BJ (cell line): ENCODE data around the gene MCTP1. TPM values are rescaled to one million over a fixed set of nuclear protein-coding genes. Genes with fewer than 3 reads are reported as not detected.

Experiments used
- CTCF ChIA-PET: fragments of 350-600 bp; formaldehyde crosslinking; extraction: SDS; loops from one replicate; lab custom pipeline; 2021; ENCODE audit warnings: antibody characterized with exemption, inconsistent platforms; lab: Yijun Ruan, JAX
- POLR2A ChIA-PET: fragments of 300-600 bp; sonication (Branson Sonifier 250); formaldehyde crosslinking; extraction: SDS; loops from one replicate; lab custom pipeline; 2021; ENCODE audit warnings: antibody characterized with exemption; lab: Charles Lee
- DNase-seq: peaks from one replicate; pipeline ENCODE4 v3.0.0-alpha.2; 2011; ENCODE audit warnings: low read depth
- H3K27me3 ChIP-seq: 2 replicates; pipeline ENCODE4 v1.6.0; 2011; ENCODE audit warnings: low read length; ENCODE audit not compliant: control insufficient read depth, insufficient read depth
- H3K36me3 ChIP-seq: 2 replicates; pipeline ENCODE4 v1.5.1; 2011; ENCODE audit warnings: low read length; ENCODE audit not compliant: control insufficient read depth, insufficient read depth
- H3K4me3 ChIP-seq: 2 replicates; pipeline ENCODE4 v1.5.1; 2011; ENCODE audit warnings: low read depth, mild to moderate bottlenecking, control low read depth, low read length
- CTCF ChIP-seq: IDR thresholded peaks from 2 replicates; pipeline ENCODE4 v1.5.1; 2011; ENCODE audit warnings: low read depth, mild to moderate bottlenecking, control low read depth, inconsistent platforms, low read length, moderate library complexity; ENCODE audit not compliant: insufficient read depth
- polyA plus RNA-seq: library from polyadenylated mRNA; depleted of rRNA; stranded (reverse); fragments of >200 nt; gene quantifications from 2 replicates; pipeline ENCODE4 v1.2.3, GENCODE V29; 2011

Gene MCTP1
- polyA plus RNA-seq, 1 experiment: 0.02 TPM

- ChIA-PET CTCF (no interaction called here), POLR2A (no interaction called here)
- Histone ChIP-seq H3K27me3 (no peaks in the 10 kb centered on the region), H3K36me3 (no peaks in the 10 kb centered on the region), H3K4me3 (no peak overlapping the region)
- no peak for TF ChIP-seq CTCF
- DNase-seq: no peak
Measured at GRCh38 chr5:95066048-95066447, 218.8 kb downstream of the MCTP1 start.

GRCh38 chr5:95063492-95063891, 221.4 kb downstream of the MCTP1 start:
- CTCF ChIA-PET: no interaction called here
- POLR2A ChIA-PET: no interaction called here
- DNase-seq: no peak
- TF ChIP-seq CTCF: no peak
- H3K27me3 ChIP-seq: no peaks in the 10 kb centered on the region
- H3K4me3 ChIP-seq: no peak overlapping the region
- H3K36me3 ChIP-seq: no peaks in the 10 kb centered on the region

GRCh38 chr5:95060098-95060497, 224.8 kb downstream of the MCTP1 start:
- no peak for DNase-seq
- no peaks in the 10 kb centered on the region for H3K36me3 ChIP-seq
- no peak overlapping the region for H3K4me3 ChIP-seq
- ChIA-PET POLR2A (no interaction called here), CTCF (interaction anchor here (1.0 kb wide), 1 partner anchor 33 kb away, joined by 3 read pairs; no protein-coding TSS in a partner anchor)
- TF ChIP-seq CTCF: no peak
- no peaks in the 10 kb centered on the region for H3K27me3 ChIP-seq

GRCh38 chr5:95059636-95060035, 225.3 kb downstream of the MCTP1 start:
- TF ChIP-seq CTCF: no peak
- POLR2A ChIA-PET: no interaction called here

GRCh38 chr5:95057615-95058014, 227.3 kb downstream of the MCTP1 start:
- Histone ChIP-seq H3K27me3 (no peaks in the 10 kb centered on the region), H3K4me3 (no peak overlapping the region), H3K36me3 (no peaks in the 10 kb centered on the region)
- CTCF ChIA-PET: no interaction called here
- no peak for TF ChIP-seq CTCF
- DNase-seq: no peak
- POLR2A ChIA-PET: no interaction called here

More at GRCh38 chr5:95059636-95060035, 225.3 kb downstream of the MCTP1 start:
- no peaks in the 10 kb centered on the region for H3K36me3 ChIP-seq
- CTCF ChIA-PET: interaction anchor here (1.0 kb wide), 1 partner anchor 33 kb away, joined by 3 read pairs; no protein-coding TSS in a partner anchor
- H3K4me3 ChIP-seq: no peak overlapping the region
- no peak for DNase-seq
- H3K27me3 ChIP-seq: no peaks in the 10 kb centered on the region
